GM19397 (cell line): ENCODE measurements around the gene CNKSR3.

Experiments
- ATAC-seq: cut with Tn5 transposase; IDR thresholded peaks from one replicate; pipeline ENCODE4 v1.9.1; 2021; ENCODE audit warnings: mild to moderate bottlenecking, moderate library complexity; ENCODE audit not compliant: unreplicated experiment

Gene CNKSR3

DNA sequence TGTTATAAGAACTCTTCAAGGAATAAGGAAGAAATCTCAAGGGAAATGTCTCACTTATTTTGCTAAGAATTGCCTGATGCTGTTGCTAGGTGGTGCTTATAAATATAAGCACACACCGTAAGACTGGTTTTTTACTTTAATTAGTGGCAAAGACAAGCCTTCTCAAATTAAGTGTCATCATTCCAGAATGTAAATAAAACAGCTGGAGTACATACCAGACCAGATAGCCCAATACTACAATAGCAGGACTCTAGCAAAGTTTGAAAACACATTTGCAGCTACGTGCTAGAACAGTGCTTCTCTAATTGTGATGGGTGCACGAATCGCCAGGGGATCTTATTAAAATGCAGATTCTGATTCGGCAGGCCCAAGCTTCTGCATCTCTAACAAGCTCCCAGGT, 6.8 kb downstream of the CNKSR3 start:
- ATAC-seq, result no peak

GRCh38 chr6:154502553-154502952, 7.9 kb downstream of the CNKSR3 start:
- no peak for ATAC-seq

- no peak for ATAC-seq
Observed at GRCh38 chr6:154501578-154501868, 9.0 kb downstream of the CNKSR3 start.

GRCh38 chr6:154500769-154501577, 9.5 kb downstream of the CNKSR3 start:
- ATAC-seq, result no peak

GRCh38 chr6:154499855-154500589, 10.5 kb downstream of the CNKSR3 start:
- no peak for ATAC-seq

GRCh38 chr6:154498340-154498934, 12.0 kb downstream of the CNKSR3 start:
- ATAC-seq, result no peak

DNA sequence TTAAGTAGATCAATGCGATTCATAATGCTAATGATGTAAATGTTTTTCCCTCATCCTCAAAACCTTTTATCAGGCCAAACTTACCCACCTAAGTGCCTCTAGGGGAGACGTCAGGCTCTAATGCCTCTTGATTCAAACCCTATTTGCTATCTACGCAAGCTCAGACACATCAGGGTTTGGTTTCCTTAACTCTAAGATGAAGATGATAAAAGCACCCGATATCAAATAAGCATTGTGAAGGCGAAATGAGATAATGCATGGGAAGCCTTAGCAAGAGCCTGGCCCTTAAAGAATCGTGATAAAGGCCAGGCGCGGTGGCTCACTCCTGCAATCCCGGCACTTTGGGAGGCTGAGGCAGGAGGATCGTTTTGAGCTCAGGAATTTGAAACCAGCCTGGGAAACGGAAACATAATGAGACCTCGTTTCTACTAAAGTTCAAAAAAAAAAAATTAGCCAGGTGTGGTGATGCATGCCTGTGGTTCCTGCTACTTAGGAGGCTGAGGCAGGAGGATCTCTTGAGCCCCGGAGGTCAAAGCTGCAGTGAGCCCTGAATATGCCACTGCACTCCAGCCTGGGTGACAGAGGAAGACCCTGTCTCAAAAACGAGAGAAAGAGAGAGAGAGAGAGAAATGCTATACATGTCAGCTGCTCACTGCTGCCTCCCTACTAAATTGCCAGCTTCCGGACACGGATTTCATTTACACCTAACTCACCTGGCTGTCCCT, 13.5 kb downstream of the CNKSR3 start:
- no peak for ATAC-seq

GRCh38 chr6:154496186-154496585, 14.3 kb downstream of the CNKSR3 start:
- no peak for ATAC-seq

GRCh38 chr6:154494592-154495311, 15.7 kb downstream of the CNKSR3 start:
- no peak for ATAC-seq

- ATAC-seq, result no peak
Observed at GRCh38 chr6:154491567-154492470, 18.7 kb downstream of the CNKSR3 start.

- no peak for ATAC-seq
Observed at GRCh38 chr6:154489822-154490221, 20.7 kb downstream of the CNKSR3 start.

DNA sequence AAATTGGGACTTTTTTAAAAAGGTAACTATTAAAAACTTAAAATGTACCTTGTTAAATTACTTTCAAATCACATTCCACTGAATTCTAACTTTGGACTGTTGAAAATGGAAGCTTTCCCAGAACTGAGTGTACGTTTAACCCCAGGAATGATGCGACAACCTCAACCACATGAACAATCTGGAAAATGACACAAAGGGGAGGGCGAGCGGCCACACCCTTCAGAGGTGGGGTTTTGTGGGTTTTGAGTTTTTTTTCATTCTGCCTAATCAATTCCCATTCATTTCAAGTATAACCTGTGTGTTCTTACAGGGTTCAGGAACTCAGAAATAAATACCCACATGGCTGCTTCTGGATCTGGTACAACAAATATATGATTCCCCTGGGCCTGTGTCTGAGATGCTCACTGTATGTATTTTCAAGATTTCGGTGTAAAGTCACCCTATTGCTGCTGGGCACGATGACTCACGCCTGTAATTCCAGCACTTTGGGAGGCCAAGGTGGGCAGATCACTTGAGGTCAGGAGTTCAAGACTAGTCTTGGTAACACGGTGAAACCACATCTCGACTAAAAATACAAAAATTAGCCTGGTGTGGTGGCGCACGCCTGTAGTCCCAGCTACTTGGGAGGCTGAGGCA, 21.6 kb downstream of the CNKSR3 start:
- ATAC-seq, result no peak

- ATAC-seq, result no peak
Observed at GRCh38 chr6:154488248-154488593, 22.3 kb downstream of the CNKSR3 start.

DNA sequence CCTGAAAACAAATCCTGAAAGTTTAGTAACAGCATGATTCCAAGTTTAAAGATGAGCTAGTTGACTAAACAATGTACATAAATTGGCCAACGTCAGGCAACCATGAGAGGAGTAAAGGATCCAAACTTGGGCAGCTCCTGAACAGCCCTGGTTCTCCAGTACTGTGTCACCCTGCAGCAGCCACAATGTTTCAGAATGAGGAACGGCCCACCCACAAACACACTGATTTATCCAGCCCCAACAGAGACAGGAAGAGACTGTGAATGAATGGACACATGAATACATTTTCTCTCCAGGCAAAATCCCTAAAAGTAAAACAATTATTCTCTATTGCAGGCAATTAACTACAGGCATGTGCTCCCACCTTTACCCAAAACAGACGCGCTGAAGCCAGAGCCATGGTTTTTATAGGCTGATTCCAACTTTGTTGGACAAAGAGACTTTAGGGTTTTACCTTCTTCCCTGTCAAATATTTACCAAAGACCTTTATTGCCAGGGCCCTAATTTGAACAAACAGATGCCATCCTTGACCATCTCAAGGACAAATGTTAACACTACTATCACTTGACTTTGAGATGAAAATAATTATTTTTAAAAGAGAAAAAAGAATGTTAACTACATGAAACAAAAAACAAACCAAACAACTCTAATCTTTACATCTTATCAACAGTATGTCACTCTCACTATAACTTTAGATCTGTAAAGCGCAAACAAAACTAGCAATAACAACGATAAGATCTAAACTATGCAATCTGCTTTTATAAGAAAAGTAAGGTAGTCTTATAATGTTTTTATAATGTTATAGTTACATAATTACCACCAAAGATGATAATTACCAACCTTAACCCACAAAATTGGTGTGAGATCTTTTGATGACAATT, 22.9 kb downstream of the CNKSR3 start:
- ATAC-seq, result no peak

DNA sequence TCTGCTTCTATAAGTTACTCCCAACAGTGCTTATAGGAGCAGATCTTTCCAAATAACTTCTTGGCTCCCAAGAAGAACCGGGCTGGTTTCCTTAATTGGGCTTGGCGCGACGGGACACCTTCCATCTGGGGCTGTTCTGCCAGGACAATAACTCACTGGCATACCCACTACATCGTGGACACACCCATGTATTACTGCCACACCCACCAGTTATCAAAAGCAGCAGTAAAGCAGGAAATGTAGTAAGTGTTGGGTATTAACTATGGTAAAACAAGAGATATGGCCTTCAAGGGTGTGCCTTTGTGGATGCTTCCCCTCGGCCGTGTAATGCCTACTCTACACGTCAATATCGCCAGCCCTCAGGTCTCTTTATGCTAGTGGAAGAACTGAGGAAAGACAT, 24.7 kb downstream of the CNKSR3 start:
- no peak for ATAC-seq

- ATAC-seq, result no peak
Observed at GRCh38 chr6:154484942-154485341, 25.5 kb downstream of the CNKSR3 start.

- ATAC-seq, result no peak
Observed at GRCh38 chr6:154482858-154483257, 27.6 kb downstream of the CNKSR3 start.

- no peak for ATAC-seq
Observed at GRCh38 chr6:154481521-154482013, 28.9 kb downstream of the CNKSR3 start.
